Panc1 (cell line): ENCODE results near the gene MAP2K4. TPM values are rescaled to one million over a fixed set of nuclear protein-coding genes. Genes with fewer than 3 reads are reported as not detected.

Source experiments
- ATAC-seq: fragments of 200-7000 bp; cut with Tn5 transposase; 2 replicates; pipeline ENCODE4 v1.9.1; 2020; ENCODE audit warnings: mild to moderate bottlenecking, moderate library complexity
- BruUV-seq: library from RNA; stranded (reverse); fragments of 400-500 nt; replicated peaks from 2 replicates; lab custom pipeline; 2021; lab: Mats Ljungman, UMichigan
- CTCF ChIA-PET: fragments of 300-600 bp; sonication (Branson Sonifier 250); formaldehyde crosslinking; loops from one replicate; lab custom pipeline; 2022; ENCODE audit warnings: antibody characterized with exemption; lab: Charles Lee
- POLR2A ChIA-PET: fragments of 300-600 bp; sonication (Branson Sonifier 250); formaldehyde crosslinking; loops from one replicate; lab custom pipeline; 2022; ENCODE audit warnings: antibody characterized with exemption; lab: Charles Lee
- DNase-seq: peaks from one replicate; pipeline ENCODE4 v3.0.0-alpha.2; 2010; ENCODE audit warnings: low read depth, low spot score
- H3K27ac ChIP-seq: 2 replicates; pipeline ENCODE4 v1.5.1; 2011; ENCODE audit warnings: mild to moderate bottlenecking, low read length, inconsistent platforms
- H3K27me3 ChIP-seq: fragments of 200-500 bp; sonication (Bioruptor generic); 2 replicates; pipeline ENCODE4 v1.6.0; 2014; ENCODE audit warnings: low read length, inconsistent platforms; ENCODE audit not compliant: control insufficient read depth, insufficient read depth
- H3K36me3 ChIP-seq: fragments of 200-500 bp; sonication (Bioruptor generic); 2 replicates; pipeline ENCODE4 v1.5.1; 2014; ENCODE audit warnings: inconsistent platforms, mild to moderate bottlenecking, low read length, moderate library complexity; ENCODE audit not compliant: control insufficient read depth, insufficient read depth
- H3K4me1 ChIP-seq: 2 replicates; pipeline ENCODE4 v1.5.1; 2011; ENCODE audit warnings: inconsistent platforms, mild to moderate bottlenecking, low read length, moderate library complexity; ENCODE audit not compliant: control insufficient read depth, insufficient read depth
- H3K4me3 ChIP-seq, 2 experiments: 2 replicates each; pipeline ENCODE4 v1.5.1; 2011 to 2012; ENCODE audit warnings: low read depth in 2 of 2, low read length in 2 of 2, mild to moderate bottlenecking in 2 of 2, inconsistent platforms in 1 of 2, moderate library complexity in 1 of 2
- H3K9me3 ChIP-seq: fragments of 200-500 bp; sonication (Bioruptor generic); 2 replicates; pipeline ENCODE4 v1.5.1; 2014; ENCODE audit warnings: low read depth, mild to moderate bottlenecking, inconsistent platforms, low read length, moderate library complexity; ENCODE audit not compliant: control insufficient read depth, insufficient read depth
- POLR2AphosphoS5 ChIP-seq: IDR thresholded peaks from 2 replicates; pipeline ENCODE4 v1.6.1; 2012; ENCODE audit warnings: mild to moderate bottlenecking, low read depth, low read length, moderate library complexity
- SIN3A ChIP-seq: IDR thresholded peaks from 2 replicates; pipeline ENCODE4 v1.6.1; 2012; ENCODE audit warnings: low read depth, mild to moderate bottlenecking, low read length, moderate library complexity, borderline replicate concordance; ENCODE audit not compliant: insufficient read depth
- TCF7L2 ChIP-seq: IDR thresholded peaks from 2 replicates; pipeline ENCODE4 v1.6.1; 2011; ENCODE audit warnings: mild to moderate bottlenecking, low read depth, low read length, inconsistent platforms
- in situ Hi-C: cut with HindIII; loops from 2 replicates; pipeline ENCODE4 v1.10.0; 2016; ENCODE audit warnings: low sequenced_read_pairs, low pct_unique_long_range_greater_than_20kb
- intact Hi-C: fragments of 100-400 bp; cut with micrococcal nuclease; formaldehyde crosslinking; loops from one replicate; pipeline ENCODE4 v1.10.0; 2022; ENCODE audit not compliant: unreplicated experiment
- total RNA-seq: library from RNA; stranded (reverse); gene quantifications from one replicate; pipeline ENCODE4 v1.2.1, GENCODE V29; 2021; ENCODE audit not compliant: unreplicated experiment
- TF ChIP-seq, protein P1 (sequence below): fragments of 450-650 bp; IDR thresholded peaks from 2 replicates; pipeline ENCODE4 v1.5.1; 2017; ENCODE audit warnings: mild to moderate bottlenecking
- TF ChIP-seq, protein P2 (sequence below), 2 experiments: IDR thresholded peaks; 2 replicates each; pipeline ENCODE4 v1.6.1; 2011 to 2012; ENCODE audit warnings: low read depth in 2 of 2, control low read depth in 1 of 2, low read length in 1 of 2, mild to moderate bottlenecking in 1 of 2, moderate library complexity in 1 of 2; ENCODE audit not compliant: insufficient read depth in 1 of 2

Gene MAP2K4
- total RNA-seq, 1 experiment from 2014 or later = 16.8 TPM

DNA sequence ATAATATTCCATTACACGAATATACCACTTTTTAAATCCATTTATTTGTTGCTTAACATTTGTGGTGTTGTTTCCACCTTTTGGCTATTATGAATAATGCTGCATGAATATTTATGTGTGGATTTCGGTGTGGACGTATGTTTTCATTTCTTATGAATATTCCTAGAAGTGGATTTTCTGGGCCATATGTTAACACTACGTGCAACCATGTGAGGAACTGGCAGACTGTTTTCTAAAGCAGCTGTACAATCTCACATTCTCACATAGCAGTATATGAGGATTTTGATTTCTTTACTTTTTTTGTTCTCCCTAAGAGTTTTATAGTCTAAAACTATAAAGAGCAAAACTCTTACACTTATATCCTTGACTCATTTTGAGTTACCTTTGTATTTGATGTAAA lies 143.4 kb downstream of the MAP2K4 start:
- Histone ChIP-seq H3K27me3 (no peaks in the 10 kb centered on the region), H3K4me3 (no peak overlapping the region), H3K36me3 (no peaks in the 10 kb centered on the region), H3K9me3 (no peaks in the 10 kb centered on the region), H3K27ac (no peak overlapping the region), H3K4me1 (no peaks in the 10 kb centered on the region)
- POLR2A ChIA-PET = no interaction called here
- in situ Hi-C loops = no loop called here
- TF ChIP-seq, protein P1, sequence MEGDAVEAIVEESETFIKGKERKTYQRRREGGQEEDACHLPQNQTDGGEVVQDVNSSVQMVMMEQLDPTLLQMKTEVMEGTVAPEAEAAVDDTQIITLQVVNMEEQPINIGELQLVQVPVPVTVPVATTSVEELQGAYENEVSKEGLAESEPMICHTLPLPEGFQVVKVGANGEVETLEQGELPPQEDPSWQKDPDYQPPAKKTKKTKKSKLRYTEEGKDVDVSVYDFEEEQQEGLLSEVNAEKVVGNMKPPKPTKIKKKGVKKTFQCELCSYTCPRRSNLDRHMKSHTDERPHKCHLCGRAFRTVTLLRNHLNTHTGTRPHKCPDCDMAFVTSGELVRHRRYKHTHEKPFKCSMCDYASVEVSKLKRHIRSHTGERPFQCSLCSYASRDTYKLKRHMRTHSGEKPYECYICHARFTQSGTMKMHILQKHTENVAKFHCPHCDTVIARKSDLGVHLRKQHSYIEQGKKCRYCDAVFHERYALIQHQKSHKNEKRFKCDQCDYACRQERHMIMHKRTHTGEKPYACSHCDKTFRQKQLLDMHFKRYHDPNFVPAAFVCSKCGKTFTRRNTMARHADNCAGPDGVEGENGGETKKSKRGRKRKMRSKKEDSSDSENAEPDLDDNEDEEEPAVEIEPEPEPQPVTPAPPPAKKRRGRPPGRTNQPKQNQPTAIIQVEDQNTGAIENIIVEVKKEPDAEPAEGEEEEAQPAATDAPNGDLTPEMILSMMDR = no peak
- DNase-seq (no peak), ATAC-seq (no peak)
- intact Hi-C loops = no loop called here
- no TSS peak for BruUV-seq
- CTCF ChIA-PET = no interaction called here

DNA sequence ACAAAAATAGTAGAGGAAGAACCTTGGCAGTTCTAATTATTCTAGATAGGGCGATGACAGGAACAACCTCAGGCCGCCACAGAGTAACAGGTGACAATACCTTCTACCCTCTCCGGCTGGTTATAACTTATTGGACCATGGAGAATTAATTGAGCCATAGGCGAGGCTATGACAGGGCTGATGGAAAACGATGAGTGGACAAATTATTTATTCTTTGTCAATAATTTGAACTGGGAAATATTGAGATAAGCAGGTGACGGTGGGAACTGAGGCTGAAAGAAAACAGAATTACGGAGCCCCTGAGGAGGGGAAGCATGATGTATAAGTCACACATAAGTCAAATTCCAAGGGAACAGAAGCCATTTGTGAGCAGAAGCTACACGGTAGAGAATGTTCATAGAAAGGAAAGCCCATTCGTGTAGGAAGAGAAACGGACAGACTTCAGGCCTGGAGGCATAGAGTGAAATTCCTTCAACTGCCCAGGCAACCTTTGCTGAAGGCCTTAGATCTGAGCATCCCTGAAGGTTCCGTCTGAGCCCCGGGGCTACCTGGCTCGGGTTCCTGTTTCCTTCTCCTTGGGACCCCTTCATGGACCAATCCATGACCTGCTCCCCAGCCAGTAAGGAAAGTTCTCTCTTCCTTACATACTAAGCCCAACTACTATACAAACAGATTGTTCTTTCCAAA lies 158.1 kb downstream of the MAP2K4 start:
- no peak for ATAC-seq
- POLR2A ChIA-PET = interaction anchor here (0.6 kb wide), 1 partner anchor 429 kb away, joined by 3 read pairs; no protein-coding TSS in a partner anchor
- Histone ChIP-seq H3K4me1 (no peaks in the 10 kb centered on the region), H3K27ac (no peak overlapping the region), H3K4me3 (no peak overlapping the region), H3K27me3 (no peaks in the 10 kb centered on the region), H3K9me3 (no peaks in the 10 kb centered on the region), H3K36me3 (no peaks in the 10 kb centered on the region)
- CTCF ChIA-PET = no interaction called here
- TF ChIP-seq POLR2AphosphoS5 (no peak), TCF7L2 (no peak), SIN3A (no peak)
- TF ChIP-seq, protein P2, sequence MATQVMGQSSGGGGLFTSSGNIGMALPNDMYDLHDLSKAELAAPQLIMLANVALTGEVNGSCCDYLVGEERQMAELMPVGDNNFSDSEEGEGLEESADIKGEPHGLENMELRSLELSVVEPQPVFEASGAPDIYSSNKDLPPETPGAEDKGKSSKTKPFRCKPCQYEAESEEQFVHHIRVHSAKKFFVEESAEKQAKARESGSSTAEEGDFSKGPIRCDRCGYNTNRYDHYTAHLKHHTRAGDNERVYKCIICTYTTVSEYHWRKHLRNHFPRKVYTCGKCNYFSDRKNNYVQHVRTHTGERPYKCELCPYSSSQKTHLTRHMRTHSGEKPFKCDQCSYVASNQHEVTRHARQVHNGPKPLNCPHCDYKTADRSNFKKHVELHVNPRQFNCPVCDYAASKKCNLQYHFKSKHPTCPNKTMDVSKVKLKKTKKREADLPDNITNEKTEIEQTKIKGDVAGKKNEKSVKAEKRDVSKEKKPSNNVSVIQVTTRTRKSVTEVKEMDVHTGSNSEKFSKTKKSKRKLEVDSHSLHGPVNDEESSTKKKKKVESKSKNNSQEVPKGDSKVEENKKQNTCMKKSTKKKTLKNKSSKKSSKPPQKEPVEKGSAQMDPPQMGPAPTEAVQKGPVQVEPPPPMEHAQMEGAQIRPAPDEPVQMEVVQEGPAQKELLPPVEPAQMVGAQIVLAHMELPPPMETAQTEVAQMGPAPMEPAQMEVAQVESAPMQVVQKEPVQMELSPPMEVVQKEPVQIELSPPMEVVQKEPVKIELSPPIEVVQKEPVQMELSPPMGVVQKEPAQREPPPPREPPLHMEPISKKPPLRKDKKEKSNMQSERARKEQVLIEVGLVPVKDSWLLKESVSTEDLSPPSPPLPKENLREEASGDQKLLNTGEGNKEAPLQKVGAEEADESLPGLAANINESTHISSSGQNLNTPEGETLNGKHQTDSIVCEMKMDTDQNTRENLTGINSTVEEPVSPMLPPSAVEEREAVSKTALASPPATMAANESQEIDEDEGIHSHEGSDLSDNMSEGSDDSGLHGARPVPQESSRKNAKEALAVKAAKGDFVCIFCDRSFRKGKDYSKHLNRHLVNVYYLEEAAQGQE (IDR thresholded peaks at IDR 0.05; ENCODE audit: insufficient read depth in 1 of 2, low read depth in 2 of 2, low read length in 1 of 2) = no peak
- TF ChIP-seq, protein P1 = no peak
- in situ Hi-C loops = no loop called here
- intact Hi-C loops = no loop called here
- BruUV-seq = no TSS peak
- DNase-seq = no peak
